Fibroblast of lung (primary cell): ENCODE measurements around the gene LRRC8A.

ENCODE experiments used
- EZH2 ChIP-seq: IDR thresholded peaks from 2 replicates; pipeline ENCODE4 v1.5.1; 2012; ENCODE audit warnings: low read length, control low read depth, mild to moderate bottlenecking; ENCODE audit errors: missing control alignments
- TF ChIP-seq, protein P1 (sequence below), 2 donors: IDR thresholded peaks in 1 of 2; conservative IDR thresholded peaks in 1 of 2; 1 replicate in 1 of 2; 2 replicates in 1 of 2; pipeline ENCODE4 v1.5.1; 2011 to 2012; ENCODE audit warnings: low read length in 2 of 2, control low read depth in 1 of 2, inconsistent platforms in 1 of 2, low read depth in 1 of 2, mild to moderate bottlenecking in 1 of 2

DNA sequence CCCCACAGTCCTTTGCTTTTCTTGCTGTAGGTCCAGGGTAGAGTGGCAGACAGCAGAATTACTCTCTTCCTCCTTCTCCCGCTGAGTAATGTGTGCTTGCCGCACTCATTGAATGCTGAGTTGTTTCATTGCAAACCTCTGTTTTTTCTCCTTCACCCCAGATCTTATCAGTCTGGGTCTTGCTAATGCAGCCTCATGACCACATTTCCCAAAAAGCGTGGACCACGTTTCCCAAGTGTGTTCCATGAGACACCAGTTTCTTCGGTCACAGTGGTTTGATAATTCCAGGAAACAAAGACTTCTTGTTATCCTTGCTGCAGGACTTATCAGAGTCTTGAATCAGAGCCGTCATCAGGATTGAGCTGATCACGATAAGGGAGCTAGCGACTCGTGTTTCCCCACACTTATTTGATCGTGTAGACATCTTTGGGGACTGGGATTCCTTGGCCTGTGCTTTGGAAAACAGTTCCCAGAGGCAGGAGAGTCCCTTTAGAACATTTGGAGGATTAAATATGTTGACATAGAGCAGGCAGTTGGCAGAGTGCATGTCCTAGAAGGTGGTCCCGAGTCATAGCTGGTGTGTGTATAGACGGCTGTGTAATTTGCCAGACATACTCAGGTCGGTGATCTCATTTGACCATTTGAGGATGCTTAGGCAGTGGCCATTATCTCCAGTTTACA lies 4.4 kb downstream of the LRRC8A start:
- TF ChIP-seq EZH2, result no peak
- TF ChIP-seq, protein P1, sequence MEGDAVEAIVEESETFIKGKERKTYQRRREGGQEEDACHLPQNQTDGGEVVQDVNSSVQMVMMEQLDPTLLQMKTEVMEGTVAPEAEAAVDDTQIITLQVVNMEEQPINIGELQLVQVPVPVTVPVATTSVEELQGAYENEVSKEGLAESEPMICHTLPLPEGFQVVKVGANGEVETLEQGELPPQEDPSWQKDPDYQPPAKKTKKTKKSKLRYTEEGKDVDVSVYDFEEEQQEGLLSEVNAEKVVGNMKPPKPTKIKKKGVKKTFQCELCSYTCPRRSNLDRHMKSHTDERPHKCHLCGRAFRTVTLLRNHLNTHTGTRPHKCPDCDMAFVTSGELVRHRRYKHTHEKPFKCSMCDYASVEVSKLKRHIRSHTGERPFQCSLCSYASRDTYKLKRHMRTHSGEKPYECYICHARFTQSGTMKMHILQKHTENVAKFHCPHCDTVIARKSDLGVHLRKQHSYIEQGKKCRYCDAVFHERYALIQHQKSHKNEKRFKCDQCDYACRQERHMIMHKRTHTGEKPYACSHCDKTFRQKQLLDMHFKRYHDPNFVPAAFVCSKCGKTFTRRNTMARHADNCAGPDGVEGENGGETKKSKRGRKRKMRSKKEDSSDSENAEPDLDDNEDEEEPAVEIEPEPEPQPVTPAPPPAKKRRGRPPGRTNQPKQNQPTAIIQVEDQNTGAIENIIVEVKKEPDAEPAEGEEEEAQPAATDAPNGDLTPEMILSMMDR (conservative IDR thresholded peaks at IDR 0.05 in 1 of 2, IDR thresholded peaks at IDR 0.05 in 1 of 2; ENCODE audit: low read depth in 1 of 2, low read length in 2 of 2), result no peak
